DOHH2 (cell line): Measurements from ENCODE around the gene KCNJ11.
A peak's percentile ranks its signal among the peaks of the same experiment; 100 is the strongest.

Experiments
- H3F3A ChIP-seq: fragments of 200-600 bp; sonication (generic), shearing (Covaris generic); 2 replicates; pipeline ENCODE4 v1.6.0; 2016; ENCODE audit warnings: antibody characterized with exemption, mild to moderate bottlenecking; ENCODE audit not compliant: control insufficient read depth, insufficient read depth
- H3K27ac ChIP-seq: fragments of 200-600 bp; sonication (generic); 2 replicates; pipeline ENCODE4 v1.5.1; 2014; ENCODE audit warnings: low read depth, mild to moderate bottlenecking, low read length, moderate library complexity
- H3K27me3 ChIP-seq: fragments of 200-600 bp; sonication (generic); 2 replicates; pipeline ENCODE4 v1.6.1; 2014; ENCODE audit warnings: mild to moderate bottlenecking, low read length, mixed read lengths; ENCODE audit not compliant: control insufficient read depth
- H3K36me3 ChIP-seq: fragments of 200-600 bp; sonication (generic); 2 replicates; pipeline ENCODE4 v1.6.1; 2014; ENCODE audit warnings: mild to moderate bottlenecking, low read length, moderate library complexity, mixed read lengths; ENCODE audit not compliant: control insufficient read depth
- H3K4me1 ChIP-seq: fragments of 200-600 bp; sonication (generic); 2 replicates; pipeline ENCODE4 v1.6.1; 2014; ENCODE audit warnings: mild to moderate bottlenecking, low read length, mixed read lengths; ENCODE audit not compliant: control insufficient read depth
- H3K4me2 ChIP-seq: fragments of 200-600 bp; sonication (generic); 2 replicates; pipeline ENCODE4 v1.6.0; 2014; ENCODE audit warnings: mild to moderate bottlenecking, low read length, moderate library complexity
- H3K4me3 ChIP-seq: fragments of 200-600 bp; sonication (generic); 2 replicates; pipeline ENCODE4 v1.5.1; 2014; ENCODE audit warnings: mild to moderate bottlenecking, low read length, mixed read lengths
- H3K79me2 ChIP-seq: fragments of 200-600 bp; sonication (generic); 2 replicates; pipeline ENCODE4 v1.6.1; 2014; ENCODE audit warnings: mild to moderate bottlenecking, low read length, mixed read lengths; ENCODE audit not compliant: control insufficient read depth
- H3K9me2 ChIP-seq: fragments of 200-600 bp; sonication (generic); replicated peaks from 2 replicates; pipeline ENCODE4 v1.6.1; 2014; ENCODE audit warnings: mild to moderate bottlenecking, low read length, mixed read lengths; ENCODE audit not compliant: control insufficient read depth
- H3K9me3 ChIP-seq: fragments of 200-600 bp; sonication (generic); 2 replicates; pipeline ENCODE4 v1.6.1; 2014; ENCODE audit warnings: antibody characterized with exemption, low read length, mixed read lengths; ENCODE audit not compliant: control insufficient read depth, insufficient read depth
- H4K20me1 ChIP-seq: fragments of 200-600 bp; sonication (generic); 2 replicates; pipeline ENCODE4 v1.6.0; 2014; ENCODE audit warnings: low read depth, mild to moderate bottlenecking, antibody characterized with exemption, low read length, moderate library complexity; ENCODE audit not compliant: control insufficient read depth, insufficient read depth
- CTCF ChIP-seq: fragments of 200-600 bp; sonication (generic); IDR thresholded peaks from one replicate; pipeline ENCODE4 v1.5.1; 2014; ENCODE audit warnings: antibody characterized with exemption, mild to moderate bottlenecking, low read depth, low read length; ENCODE audit not compliant: poor library complexity, severe bottlenecking
- EZH2phosphoT487 ChIP-seq: fragments of 200-600 bp; sonication (generic); IDR thresholded peaks from 2 replicates; pipeline ENCODE4 v1.6.1; 2017; ENCODE audit warnings: borderline replicate concordance, mild to moderate bottlenecking, antibody characterized with exemption, low read length, moderate library complexity, mixed read lengths

KCNJ11 gene

GRCh38 chr11:17402486-17402885 lies 14.0 kb upstream of the KCNJ11 start:
- no peaks in the 10 kb centered on the region for H4K20me1 ChIP-seq
- H3K79me2 ChIP-seq: no peaks in the 10 kb centered on the region
- no peak for TF ChIP-seq EZH2phosphoT487
- TF ChIP-seq CTCF: no peak
- no peaks in the 10 kb centered on the region for H3K9me3 ChIP-seq
- H3K4me3 ChIP-seq: no peak overlapping the region
- H3K27ac ChIP-seq: no peak overlapping the region
- no peak overlapping the region for H3K4me2 ChIP-seq
- H3K4me1 ChIP-seq: peaks cover 27% of the 10 kb centered on the region
- H3K36me3 ChIP-seq: no peaks in the 10 kb centered on the region
- H3F3A ChIP-seq: no peaks in the 10 kb centered on the region
- H3K9me2 ChIP-seq: no peaks in the 10 kb centered on the region
- H3K27me3 ChIP-seq: no peaks in the 10 kb centered on the region

DNA sequence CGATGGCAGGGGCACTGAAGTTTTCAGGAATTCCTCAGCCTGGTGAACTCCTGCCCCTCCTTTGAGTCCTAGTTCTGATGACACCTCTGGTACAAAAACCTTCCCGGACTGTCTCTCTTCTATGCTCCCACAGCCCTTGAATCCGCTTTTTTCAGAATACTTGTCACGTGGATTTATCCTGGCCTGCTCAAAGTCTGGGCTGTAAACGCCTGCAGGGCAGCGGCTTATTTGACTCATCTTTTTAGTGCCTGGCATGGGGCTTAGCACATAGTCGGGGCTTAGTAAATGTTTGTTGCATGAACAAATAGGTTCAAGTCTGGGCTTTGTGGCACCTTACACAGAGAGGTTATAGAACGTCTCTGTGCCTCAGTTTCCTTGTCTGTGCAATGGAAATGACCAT lies 13.4 kb upstream of the KCNJ11 start:
- H3K27ac ChIP-seq: no peak overlapping the region
- no peak for TF ChIP-seq EZH2phosphoT487
- TF ChIP-seq CTCF: no peak
- H3K4me1 ChIP-seq: peaks cover 27% of the 10 kb centered on the region

DNA sequence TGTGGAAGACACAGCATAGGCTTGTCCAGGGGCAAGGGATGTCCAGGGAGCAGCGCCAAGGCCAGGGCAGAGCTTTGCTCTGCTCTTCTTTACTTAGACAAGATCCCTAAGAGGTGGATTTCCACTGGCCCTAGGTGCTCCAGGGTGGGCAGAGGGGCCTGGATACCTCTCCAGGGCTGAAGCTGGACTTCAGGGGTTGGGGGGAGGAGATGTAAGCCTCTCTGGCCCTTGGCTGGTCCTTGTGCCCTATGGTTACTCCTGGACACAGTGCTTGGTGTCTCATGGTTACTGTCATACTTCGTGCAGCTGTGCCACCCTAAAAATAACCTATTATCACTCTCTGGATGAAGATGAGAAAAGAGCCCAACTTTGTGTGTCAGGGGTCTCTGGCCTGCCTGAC lies 12.9 kb upstream of the KCNJ11 start:
- Histone ChIP-seq H3K36me3 (no peaks in the 10 kb centered on the region), H3K27me3 (no peaks in the 10 kb centered on the region), H3F3A (no peaks in the 10 kb centered on the region), H3K4me2 (peak overlapping the region; percentile 69), H3K9me3 (no peaks in the 10 kb centered on the region), H3K4me3 (no peak overlapping the region), H3K79me2 (no peaks in the 10 kb centered on the region), H3K27ac (no peak overlapping the region), H3K4me1 (peaks cover 27% of the 10 kb centered on the region), H3K9me2 (no peaks in the 10 kb centered on the region), H4K20me1 (no peaks in the 10 kb centered on the region)
- TF ChIP-seq CTCF (no peak), EZH2phosphoT487 (no peak)

More for the DNA sequence above, 13.4 kb upstream of the KCNJ11 start:
- no peaks in the 10 kb centered on the region for H3K9me2 ChIP-seq
- H3F3A ChIP-seq: no peaks in the 10 kb centered on the region
- no peaks in the 10 kb centered on the region for H3K79me2 ChIP-seq
- H3K9me3 ChIP-seq: no peaks in the 10 kb centered on the region
- no peaks in the 10 kb centered on the region for H3K36me3 ChIP-seq
- no peaks in the 10 kb centered on the region for H3K27me3 ChIP-seq
- no peak overlapping the region for H3K4me3 ChIP-seq
- no peaks in the 10 kb centered on the region for H4K20me1 ChIP-seq
- H3K4me2 ChIP-seq: no peak overlapping the region
